GM13976 (cell line): ENCODE results near the gene TCP11.

Experiments
- DNase-seq: peaks from one replicate; pipeline ENCODE4 v3.0.0; 2012; ENCODE audit warnings: low spot score
- CTCF ChIP-seq: IDR thresholded peaks from 2 replicates; pipeline ENCODE4 v1.5.1; 2012; ENCODE audit warnings: borderline replicate concordance, mild to moderate bottlenecking; ENCODE audit not compliant: insufficient read depth; ENCODE audit errors: extremely low read depth, missing control alignments, control extremely low read depth
- in situ Hi-C: fragments of 300-500 bp; cut with MboI; formaldehyde crosslinking; loops from one replicate; pipeline ENCODE4 v1.12.0; 2022; ENCODE audit warnings: low sequenced_read_pairs, mixed read lengths, inconsistent platforms; ENCODE audit not compliant: unreplicated experiment

TCP11 gene

GRCh38 chr6:35178012-35178411 is 36.9 kb upstream of the TCP11 start:
- in situ Hi-C loops, result no loop called here
- no peak for DNase-seq
- no peak for TF ChIP-seq CTCF

GRCh38 chr6:35177596-35177995 is 36.5 kb upstream of the TCP11 start:
- in situ Hi-C loops, result no loop called here
- no peak for DNase-seq
- no peak for TF ChIP-seq CTCF

GRCh38 chr6:35177157-35177556 is 36.0 kb upstream of the TCP11 start:
- no peak for TF ChIP-seq CTCF
- in situ Hi-C loops, result no loop called here
- DNase-seq, result no peak

GRCh38 chr6:35176301-35177024 is 35.3 kb upstream of the TCP11 start:
- no peak for DNase-seq
- TF ChIP-seq CTCF, result no peak
- in situ Hi-C loops, result no loop called here

GRCh38 chr6:35174501-35174900 is 33.4 kb upstream of the TCP11 start:
- in situ Hi-C loops, result no loop called here
- TF ChIP-seq CTCF, result no peak

GRCh38 chr6:35174088-35174434 is 32.9 kb upstream of the TCP11 start:
- TF ChIP-seq CTCF, result no peak
- no peak for DNase-seq
- in situ Hi-C loops, result no loop called here

More at GRCh38 chr6:35174501-35174900, 33.4 kb upstream of the TCP11 start:
- DNase-seq, result no peak
